Measurements from ENCODE around the gene APOBR.
"Not testable (repeated sequence)": the region's sequence is repeated elsewhere in the genome, so short reads cannot be mapped to it uniquely, and the experiment has no call there.

DNA sequence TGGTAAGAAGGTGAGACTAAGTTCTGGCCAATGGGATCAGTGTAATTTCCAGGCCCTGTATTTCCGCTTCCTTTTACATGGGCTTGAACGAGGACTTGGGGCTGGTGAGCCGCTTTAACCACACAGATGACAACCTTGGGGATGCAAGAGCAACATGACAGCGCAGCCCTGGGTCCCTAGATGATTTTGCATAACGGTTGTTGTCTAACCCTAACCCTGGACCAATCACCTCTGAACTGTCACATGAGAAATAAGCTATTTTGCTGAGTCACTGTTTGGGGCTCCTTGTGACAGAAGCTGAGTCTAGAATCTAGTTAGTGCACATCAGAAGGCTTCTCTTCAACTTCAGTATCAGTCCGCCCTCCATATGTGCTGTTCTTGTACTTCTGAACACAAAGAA, 47.4 kb upstream of the APOBR start:
- TF ChIP-seq, protein P1, sequence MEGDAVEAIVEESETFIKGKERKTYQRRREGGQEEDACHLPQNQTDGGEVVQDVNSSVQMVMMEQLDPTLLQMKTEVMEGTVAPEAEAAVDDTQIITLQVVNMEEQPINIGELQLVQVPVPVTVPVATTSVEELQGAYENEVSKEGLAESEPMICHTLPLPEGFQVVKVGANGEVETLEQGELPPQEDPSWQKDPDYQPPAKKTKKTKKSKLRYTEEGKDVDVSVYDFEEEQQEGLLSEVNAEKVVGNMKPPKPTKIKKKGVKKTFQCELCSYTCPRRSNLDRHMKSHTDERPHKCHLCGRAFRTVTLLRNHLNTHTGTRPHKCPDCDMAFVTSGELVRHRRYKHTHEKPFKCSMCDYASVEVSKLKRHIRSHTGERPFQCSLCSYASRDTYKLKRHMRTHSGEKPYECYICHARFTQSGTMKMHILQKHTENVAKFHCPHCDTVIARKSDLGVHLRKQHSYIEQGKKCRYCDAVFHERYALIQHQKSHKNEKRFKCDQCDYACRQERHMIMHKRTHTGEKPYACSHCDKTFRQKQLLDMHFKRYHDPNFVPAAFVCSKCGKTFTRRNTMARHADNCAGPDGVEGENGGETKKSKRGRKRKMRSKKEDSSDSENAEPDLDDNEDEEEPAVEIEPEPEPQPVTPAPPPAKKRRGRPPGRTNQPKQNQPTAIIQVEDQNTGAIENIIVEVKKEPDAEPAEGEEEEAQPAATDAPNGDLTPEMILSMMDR (IDR thresholded peaks at IDR 0.05), result not testable (repeated sequence)
- not testable (repeated sequence) for TF ChIP-seq POLR2A (IDR thresholded peaks at IDR 0.05)
